ENCODE data around the gene ANKRD55. TPM values are rescaled to one million over a fixed set of nuclear protein-coding genes. Genes with fewer than 3 reads are reported as not detected.
"Not testable (repeated sequence)": the region's sequence is repeated elsewhere in the genome, so short reads cannot be mapped to it uniquely, and the experiment has no call there.

The ANKRD55 gene
- total RNA-seq, 1 donor from 2014 or later, result not detected

DNA sequence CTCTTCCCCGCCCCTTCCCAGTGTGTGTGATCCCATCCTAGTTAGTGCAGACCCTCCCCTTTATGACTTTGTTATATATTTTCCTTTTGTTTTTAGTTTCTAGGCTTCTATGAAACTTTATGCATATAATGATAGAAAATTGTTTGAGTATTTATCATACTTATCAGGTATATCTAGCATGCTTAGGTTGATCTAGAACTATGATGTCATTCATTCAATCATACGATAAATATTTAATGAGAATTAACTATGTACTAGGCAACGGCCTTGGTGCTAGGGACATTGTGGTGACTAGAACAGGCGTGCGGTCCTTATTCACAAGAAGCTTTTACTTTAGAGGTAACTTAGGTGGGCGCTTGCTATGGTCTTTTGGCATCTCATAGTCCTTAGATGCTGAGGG is 13.6 kb upstream of the ANKRD55 start:
- Histone ChIP-seq H3K27ac (no peak overlapping the region), H3K4me2 (no peak overlapping the region), H4K20me1 (ENCODE audit: low read depth) (no peaks in the 10 kb centered on the region), H3K9ac (no peak overlapping the region), H3K9me3 (ENCODE audit: low read depth) (no peaks in the 10 kb centered on the region), H3K36me3 (no peaks in the 10 kb centered on the region), H3F3A (ENCODE audit: low read depth) (no peaks in the 10 kb centered on the region), H3K4me1 (no peaks in the 10 kb centered on the region), H3K4me3 (no peak overlapping the region), H3K27me3 (no peaks in the 10 kb centered on the region), H3K79me2 (ENCODE audit: low read depth) (no peaks in the 10 kb centered on the region), H2AFZ (replicated peaks) (no peak overlapping the region)
- Mint-ChIP-seq H3K4me3 (no peak overlapping the region), H3K36me3 (no peaks in the 10 kb centered on the region), H3K27me3 (ENCODE audit: insufficient read depth, low read depth) (peaks cover 8% of the 10 kb centered on the region), H3K27ac (no peak overlapping the region), H3K9me3 (peaks cover 19% of the 10 kb centered on the region), H3K4me1 (no peaks in the 10 kb centered on the region)
- TF ChIP-seq EZH2phosphoT487 (IDR thresholded peaks at IDR 0.05) (no peak), EZH2 (IDR thresholded peaks at IDR 0.05) (no peak)
- TF ChIP-seq, protein P1, sequence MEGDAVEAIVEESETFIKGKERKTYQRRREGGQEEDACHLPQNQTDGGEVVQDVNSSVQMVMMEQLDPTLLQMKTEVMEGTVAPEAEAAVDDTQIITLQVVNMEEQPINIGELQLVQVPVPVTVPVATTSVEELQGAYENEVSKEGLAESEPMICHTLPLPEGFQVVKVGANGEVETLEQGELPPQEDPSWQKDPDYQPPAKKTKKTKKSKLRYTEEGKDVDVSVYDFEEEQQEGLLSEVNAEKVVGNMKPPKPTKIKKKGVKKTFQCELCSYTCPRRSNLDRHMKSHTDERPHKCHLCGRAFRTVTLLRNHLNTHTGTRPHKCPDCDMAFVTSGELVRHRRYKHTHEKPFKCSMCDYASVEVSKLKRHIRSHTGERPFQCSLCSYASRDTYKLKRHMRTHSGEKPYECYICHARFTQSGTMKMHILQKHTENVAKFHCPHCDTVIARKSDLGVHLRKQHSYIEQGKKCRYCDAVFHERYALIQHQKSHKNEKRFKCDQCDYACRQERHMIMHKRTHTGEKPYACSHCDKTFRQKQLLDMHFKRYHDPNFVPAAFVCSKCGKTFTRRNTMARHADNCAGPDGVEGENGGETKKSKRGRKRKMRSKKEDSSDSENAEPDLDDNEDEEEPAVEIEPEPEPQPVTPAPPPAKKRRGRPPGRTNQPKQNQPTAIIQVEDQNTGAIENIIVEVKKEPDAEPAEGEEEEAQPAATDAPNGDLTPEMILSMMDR (IDR thresholded peaks at IDR 0.05), result no peak
- no peak for DNase-seq (ENCODE audit: low spot score)

DNA sequence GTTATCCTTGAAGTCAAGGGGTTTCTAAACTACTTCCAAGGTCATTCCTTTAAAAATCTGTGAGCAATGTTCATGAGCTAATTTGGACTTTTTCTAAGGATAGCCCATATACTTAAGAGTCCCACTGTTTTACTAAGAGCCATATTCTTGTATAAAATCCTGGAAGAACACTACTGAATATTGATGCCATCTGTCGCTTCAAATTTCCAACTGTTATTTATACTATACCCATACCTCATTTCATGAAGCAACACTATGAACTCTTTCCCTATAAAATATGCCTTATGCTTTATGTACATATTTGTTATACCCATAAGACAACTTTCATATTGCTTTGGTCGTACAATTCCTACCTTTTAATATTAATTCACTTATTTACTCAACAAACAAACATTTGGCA is 12.4 kb upstream of the ANKRD55 start:
- H3K36me3 Mint-ChIP-seq, result no peaks in the 10 kb centered on the region
- no peak overlapping the region for H3K27ac Mint-ChIP-seq
- peaks cover 4% of the 10 kb centered on the region for H3K27me3 Mint-ChIP-seq (ENCODE audit: insufficient read depth, low read depth)
- no peaks in the 10 kb centered on the region for H3K36me3 ChIP-seq
- no peak for DNase-seq (ENCODE audit: low spot score)
- no peak overlapping the region for H3K4me3 ChIP-seq
- H4K20me1 ChIP-seq (ENCODE audit: low read depth), result no peaks in the 10 kb centered on the region
- H2AFZ ChIP-seq (replicated peaks), result no peak overlapping the region
- no peak overlapping the region for H3K4me2 ChIP-seq
- no peaks in the 10 kb centered on the region for H3K4me1 ChIP-seq
- no peaks in the 10 kb centered on the region for H3K9me3 ChIP-seq (ENCODE audit: low read depth)
- TF ChIP-seq, protein P1 (IDR thresholded peaks at IDR 0.05), result no peak
- no peak for TF ChIP-seq EZH2phosphoT487 (IDR thresholded peaks at IDR 0.05)
- TF ChIP-seq EZH2 (IDR thresholded peaks at IDR 0.05), result no peak
- no peaks in the 10 kb centered on the region for H3K79me2 ChIP-seq (ENCODE audit: low read depth)
- no peaks in the 10 kb centered on the region for H3F3A ChIP-seq (ENCODE audit: low read depth)
- H3K9me3 Mint-ChIP-seq, result peaks cover 21% of the 10 kb centered on the region
- no peak overlapping the region for H3K4me3 Mint-ChIP-seq
- no peak overlapping the region for H3K27ac ChIP-seq
- no peaks in the 10 kb centered on the region for H3K4me1 Mint-ChIP-seq
- no peaks in the 10 kb centered on the region for H3K27me3 ChIP-seq
- no peak overlapping the region for H3K9ac ChIP-seq

DNA sequence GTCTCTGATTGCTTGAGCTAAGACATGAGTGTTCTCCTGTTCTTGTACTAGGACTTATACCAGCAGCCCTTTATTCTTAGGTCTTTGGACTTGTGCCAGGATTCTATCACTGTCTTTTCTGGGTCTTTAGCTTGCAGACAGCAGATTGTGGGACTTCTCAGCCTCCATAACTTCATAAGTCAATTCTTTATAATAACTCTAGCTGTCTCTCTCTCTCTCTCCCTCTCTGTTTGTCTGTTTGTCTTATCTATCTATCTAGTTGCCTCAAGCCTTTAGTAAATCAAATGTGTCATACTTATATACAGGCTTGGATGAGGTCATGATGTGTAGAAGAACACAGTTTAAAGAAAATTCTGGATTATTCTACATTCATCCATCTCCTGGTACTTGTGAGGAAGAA is 11.5 kb upstream of the ANKRD55 start:
- Histone ChIP-seq H3K4me3 (no peak overlapping the region), H3F3A (ENCODE audit: low read depth) (no peaks in the 10 kb centered on the region), H3K9ac (no peak overlapping the region), H3K36me3 (no peaks in the 10 kb centered on the region), H3K4me2 (no peak overlapping the region), H4K20me1 (ENCODE audit: low read depth) (no peaks in the 10 kb centered on the region), H3K4me1 (no peaks in the 10 kb centered on the region), H2AFZ (replicated peaks) (no peak overlapping the region), H3K27me3 (no peaks in the 10 kb centered on the region), H3K79me2 (ENCODE audit: low read depth) (no peaks in the 10 kb centered on the region), H3K27ac (no peak overlapping the region), H3K9me3 (ENCODE audit: low read depth) (no peaks in the 10 kb centered on the region)
- TF ChIP-seq EZH2phosphoT487 (IDR thresholded peaks at IDR 0.05) (no peak), EZH2 (IDR thresholded peaks at IDR 0.05) (no peak)
- TF ChIP-seq, protein P1 (IDR thresholded peaks at IDR 0.05), result no peak
- Mint-ChIP-seq H3K4me3 (no peak overlapping the region), H3K9me3 (peaks cover 21% of the 10 kb centered on the region), H3K27me3 (ENCODE audit: insufficient read depth, low read depth) (peaks cover 4% of the 10 kb centered on the region), H3K27ac (no peak overlapping the region), H3K4me1 (no peaks in the 10 kb centered on the region), H3K36me3 (no peaks in the 10 kb centered on the region)
- DNase-seq (ENCODE audit: low spot score), result no peak

DNA sequence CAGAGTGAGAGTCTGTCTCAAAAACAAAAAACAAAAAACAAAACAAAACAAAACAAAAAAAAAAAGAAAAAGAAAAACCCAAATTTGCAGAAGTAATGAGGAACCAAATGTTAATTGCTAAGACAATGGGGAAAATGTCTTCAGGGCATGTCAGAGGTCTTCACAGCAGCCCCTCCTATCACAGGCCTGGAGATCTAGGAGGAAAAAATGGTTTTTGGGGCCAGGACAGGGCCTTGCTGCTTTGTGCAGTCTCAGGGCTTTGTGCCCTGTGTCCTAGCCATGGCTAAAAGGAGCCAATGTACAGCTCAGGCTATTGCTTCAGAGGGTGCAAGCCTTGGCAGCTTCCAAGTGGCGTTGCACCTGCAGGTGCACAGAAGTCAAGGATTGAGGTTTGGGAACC is 9.1 kb upstream of the ANKRD55 start:
- H3K27ac ChIP-seq; H3K4me1 ChIP-seq; H3K79me2 ChIP-seq (ENCODE audit: low read depth); DNase-seq (ENCODE audit: low spot score); H3K27me3 ChIP-seq; H3K9ac ChIP-seq; H4K20me1 ChIP-seq (ENCODE audit: low read depth); H3K4me3 ChIP-seq; H3K4me2 ChIP-seq; H2AFZ ChIP-seq (replicated peaks); H3K4me1 Mint-ChIP-seq; H3F3A ChIP-seq (ENCODE audit: low read depth); H3K4me3 Mint-ChIP-seq; H3K9me3 ChIP-seq (ENCODE audit: low read depth); H3K27ac Mint-ChIP-seq; H3K27me3 Mint-ChIP-seq (ENCODE audit: insufficient read depth, low read depth); H3K36me3 Mint-ChIP-seq; H3K36me3 ChIP-seq: not testable (repeated sequence)
- H3K9me3 Mint-ChIP-seq, result peaks cover 22% of the 10 kb centered on the region

All from neural progenitor cell (in vitro differentiated cells).